ENCODE data around the gene NOP9.
"Not testable (repeated sequence)": the region's sequence is repeated elsewhere in the genome, so short reads cannot be mapped to it uniquely, and the experiment has no call there.

Gene NOP9

GRCh38 chr14:24330973-24331674 lies 31.5 kb downstream of the NOP9 start:
- no peak for DNase-seq

DNA sequence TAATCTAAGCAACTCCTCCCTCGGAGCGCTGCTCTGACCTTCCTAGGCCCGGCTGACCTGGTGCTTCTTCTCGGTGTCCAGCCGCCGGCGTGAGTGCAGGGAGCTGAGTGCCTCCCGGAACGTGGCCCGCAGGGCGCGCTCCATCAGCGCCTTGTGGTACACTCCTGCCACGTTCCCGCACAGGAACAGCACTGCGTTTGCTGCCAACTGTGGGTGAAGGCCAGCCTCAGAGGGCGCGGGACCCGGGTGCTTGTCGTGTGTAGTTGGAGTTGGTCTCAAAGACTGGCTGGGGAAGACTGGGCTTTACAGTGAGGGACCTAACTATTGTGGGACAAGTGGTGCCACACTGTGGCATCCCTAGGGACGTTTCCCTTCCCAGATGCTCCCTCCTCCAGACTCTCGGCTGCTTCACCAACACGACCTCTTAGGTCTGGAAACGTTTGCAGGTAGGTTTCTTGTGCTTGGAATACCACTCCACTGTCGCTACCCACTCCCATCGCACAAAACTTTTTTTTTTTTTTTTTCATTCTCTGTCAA lies 32.1 kb downstream of the NOP9 start:
- no peak for DNase-seq

GRCh38 chr14:24332268-24332993 lies 32.8 kb downstream of the NOP9 start:
- DNase-seq: peak; percentile 87

DNA sequence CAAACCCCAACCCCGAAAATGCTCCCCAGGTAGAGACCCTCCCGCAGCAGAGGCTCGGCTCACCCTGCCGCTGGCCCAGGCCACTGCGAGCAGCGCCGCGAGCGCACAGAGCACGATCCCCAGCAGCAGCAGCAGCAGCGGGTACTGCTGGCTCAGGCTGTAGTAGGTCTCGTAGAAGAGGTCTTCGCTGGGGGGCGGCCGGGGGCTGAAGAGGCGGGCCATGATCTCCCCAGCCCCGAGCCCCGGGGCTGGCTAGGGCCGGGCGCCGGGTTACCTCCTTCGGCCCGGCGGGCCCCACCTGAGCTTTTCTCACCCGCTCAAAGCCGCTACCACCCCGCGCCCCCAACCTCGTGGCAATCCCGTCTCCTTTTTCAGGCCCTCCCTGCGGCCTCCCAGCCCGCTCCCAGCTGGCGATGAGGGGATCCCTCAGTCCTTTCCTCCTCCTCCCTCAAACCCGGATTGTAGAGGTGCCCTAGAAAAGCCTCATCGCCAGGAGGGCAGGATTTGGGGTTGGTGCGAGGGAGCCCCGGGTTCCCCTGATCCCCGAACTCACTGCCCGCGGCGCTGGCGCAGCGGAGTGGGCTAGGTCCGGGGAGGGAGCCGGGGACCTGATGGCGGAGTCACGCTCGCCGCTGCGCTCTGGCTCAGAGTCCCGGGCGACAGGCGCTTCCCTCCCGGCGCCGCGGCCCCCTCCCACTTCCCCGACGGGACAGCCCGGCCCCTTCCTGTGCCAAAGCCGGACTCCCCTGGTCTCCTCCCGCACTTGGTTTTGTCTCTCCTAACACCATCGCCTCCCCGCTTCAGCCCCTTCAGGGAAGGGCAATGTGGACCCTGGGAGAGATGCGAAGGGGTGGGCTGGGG lies 35.0 kb downstream of the NOP9 start, which contains the start of gene ADCY4:
Gene ADCY4, minus strand, starts transcription at position 641 of the 861 bp plus-strand sequence. Its CDS starts 419 bp downstream, at position 222.
- peak; percentile 38 for DNase-seq

- no peak for DNase-seq
Measured at GRCh38 chr14:24335461-24336171, 36.0 kb downstream of the NOP9 start.

DNA sequence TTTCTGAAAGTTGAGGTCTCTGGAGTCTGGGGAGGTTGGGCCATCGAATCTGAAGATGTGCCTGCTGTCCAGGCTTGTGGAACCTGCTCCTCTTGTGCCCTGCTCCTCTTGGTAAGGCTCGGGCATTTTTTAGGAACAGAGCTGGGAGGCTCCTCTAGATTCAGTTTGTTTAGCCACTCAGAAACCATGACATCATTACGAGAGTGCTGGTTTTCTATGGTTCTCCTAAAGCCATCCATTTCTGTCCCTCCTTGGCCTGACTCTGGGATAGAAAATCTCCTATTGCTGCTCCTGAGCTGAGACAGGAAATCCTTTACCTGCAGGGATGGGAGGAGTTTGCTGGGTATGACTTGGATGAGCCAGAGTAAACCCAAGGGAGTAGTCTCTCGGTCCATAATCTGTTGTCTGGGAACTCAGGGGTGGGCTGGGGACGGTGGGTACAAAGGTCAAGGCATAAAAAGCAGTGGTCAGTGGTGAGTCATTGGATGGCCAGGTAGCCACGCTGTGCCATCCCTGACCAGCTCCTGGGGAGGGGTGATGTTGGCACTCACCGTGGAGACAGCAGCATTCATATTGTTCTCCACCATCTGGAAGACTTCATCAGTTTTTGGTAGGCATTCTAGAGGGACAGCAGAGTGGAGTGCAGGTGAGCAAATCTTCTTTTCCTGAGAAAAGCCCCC lies 37.6 kb downstream of the NOP9 start:
- no peak for DNase-seq

DNA sequence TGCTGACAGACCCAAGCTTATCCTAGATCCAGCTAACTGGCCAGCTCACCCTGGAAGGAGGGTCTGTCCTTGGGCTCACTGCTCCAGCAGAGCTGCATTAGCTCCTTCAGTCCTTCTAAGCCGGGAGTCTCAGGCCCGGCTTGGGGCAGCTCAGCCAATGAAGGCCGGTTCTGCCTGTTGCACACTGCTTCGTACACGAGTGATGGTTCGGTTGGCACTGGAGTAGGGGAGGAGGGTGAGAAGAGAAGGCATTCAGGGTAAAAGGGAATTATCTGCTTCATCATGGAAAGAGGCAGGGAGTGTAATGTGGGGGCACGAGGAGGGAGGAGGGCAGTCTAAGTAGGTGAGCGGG lies 38.1 kb downstream of the NOP9 start:
- no peak for DNase-seq

- no peak for DNase-seq
Measured at GRCh38 chr14:24338843-24339242, 39.2 kb downstream of the NOP9 start.

- peak; percentile 85 for DNase-seq
Measured at GRCh38 chr14:24339284-24340151, 39.9 kb downstream of the NOP9 start, which contains the start of gene RIPK3. Gene RIPK3 (minus strand): TSS chr14:24339991. CDS start chr14:24339826, 165 bp downstream.

GRCh38 chr14:24340606-24341005 lies 41.0 kb downstream of the NOP9 start:
- DNase-seq: no peak

DNA sequence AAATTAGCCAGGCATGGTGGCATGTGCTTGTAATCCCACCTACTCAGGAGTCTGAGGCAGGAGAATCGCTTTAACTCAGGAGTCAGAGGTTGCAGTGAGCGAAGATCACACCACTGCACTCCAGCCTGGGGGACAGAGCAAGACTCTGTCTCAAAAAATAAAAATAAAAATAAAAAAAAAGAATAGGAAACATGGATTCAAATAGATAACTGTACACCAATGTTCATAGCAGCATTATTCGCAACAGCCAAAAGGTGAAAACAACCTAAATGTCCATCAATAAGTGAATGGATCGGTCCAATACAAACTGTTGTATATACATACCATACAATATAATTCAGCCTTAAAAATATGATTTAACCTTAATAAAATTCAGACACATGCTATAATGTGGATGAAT lies 43.2 kb downstream of the NOP9 start:
- DNase-seq: no peak

- DNase-seq: no peak
Measured at GRCh38 chr14:24343795-24344660, 44.4 kb downstream of the NOP9 start.

- no peak for DNase-seq
Measured at GRCh38 chr14:24347134-24347533, 47.5 kb downstream of the NOP9 start.

GRCh38 chr14:24348186-24348585 lies 48.5 kb downstream of the NOP9 start:
- no peak for DNase-seq

DNA sequence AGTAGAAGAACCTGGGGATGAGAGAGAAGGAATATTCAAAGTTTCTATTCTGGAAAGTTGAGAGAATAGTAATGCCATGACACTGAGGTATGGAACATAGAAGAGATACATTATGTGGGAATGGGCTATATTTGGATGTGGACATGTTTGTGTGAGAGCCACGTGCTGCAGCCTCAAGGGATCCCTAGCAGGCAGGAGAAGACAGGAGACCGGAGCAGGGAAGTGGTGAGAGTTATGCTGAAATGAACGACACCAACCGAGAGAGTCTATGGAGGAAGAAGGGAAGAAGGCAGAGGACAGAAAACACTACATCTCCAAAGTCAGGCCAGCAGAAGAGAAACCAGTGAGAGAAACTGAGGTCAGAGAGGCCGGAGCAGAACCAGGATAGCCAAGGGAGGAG lies 50.1 kb downstream of the NOP9 start:
- no peak for DNase-seq

DNA sequence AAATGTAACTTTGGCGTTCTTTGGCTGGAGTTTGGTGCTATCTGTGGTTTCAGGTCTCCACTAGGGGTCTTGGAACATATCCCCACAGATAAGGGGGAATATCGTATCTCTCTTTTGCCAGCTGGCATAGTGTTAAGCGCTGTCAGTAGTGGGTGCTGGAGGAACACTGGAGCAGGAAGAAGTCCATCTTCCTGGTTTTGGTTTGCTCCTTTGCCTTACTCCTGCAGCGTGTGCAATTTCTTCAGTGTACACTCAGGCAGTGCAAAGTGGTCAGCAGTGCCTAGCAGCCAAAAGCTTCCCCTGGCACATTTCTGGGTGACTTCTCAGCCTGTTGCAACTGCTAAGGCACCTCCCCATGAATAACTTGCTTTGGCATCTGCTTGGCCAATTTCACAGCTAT lies 51.9 kb downstream of the NOP9 start:
- no peak for DNase-seq

GRCh38 chr14:24353559-24354481 lies 54.2 kb downstream of the NOP9 start:
- no peak for DNase-seq

DNA sequence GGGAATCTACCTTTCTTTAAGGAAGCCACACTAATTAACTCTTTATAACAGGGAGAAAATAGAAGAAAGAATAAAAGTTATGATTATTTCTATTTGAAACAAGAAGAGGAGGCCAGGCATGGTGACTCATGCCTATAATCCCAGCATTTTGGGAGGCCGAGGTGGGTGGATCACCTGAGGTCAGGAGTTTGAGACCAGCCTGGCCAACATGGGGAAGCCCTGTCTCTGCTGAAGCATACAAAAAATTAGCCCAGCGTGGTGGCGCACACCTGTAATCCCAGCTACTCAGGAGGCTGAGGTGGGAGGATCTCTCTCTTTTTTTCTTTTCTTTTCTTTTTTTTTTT lies 54.8 kb downstream of the NOP9 start:
- DNase-seq: not testable (repeated sequence)

DNA sequence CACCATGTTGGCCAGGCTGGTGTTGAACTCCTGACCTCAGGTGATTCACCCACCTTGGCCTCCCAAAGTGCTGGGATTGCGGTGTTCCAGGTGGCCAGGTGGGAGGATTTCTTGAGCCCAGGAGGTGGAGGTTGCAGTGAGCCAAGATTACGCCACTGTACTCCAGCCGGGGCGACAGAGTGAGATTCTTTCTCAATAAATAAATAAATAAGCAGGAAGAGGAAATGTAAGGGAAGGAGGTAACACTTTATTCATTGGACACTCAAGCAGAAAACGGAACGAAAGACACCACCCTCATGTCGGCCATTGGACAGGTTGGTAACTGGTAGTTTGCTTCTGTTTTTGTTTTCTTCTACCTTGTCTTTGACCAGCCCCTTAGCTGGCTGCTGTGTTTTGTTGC lies 55.4 kb downstream of the NOP9 start:
- no peak for DNase-seq
